PC-3 (cell line): ENCODE results near the gene FBXO30. TPM values are rescaled to one million over a fixed set of nuclear protein-coding genes. Genes with fewer than 3 reads are reported as not detected.

Experiments used
- ATAC-seq: fragments of 200-7000 bp; cut with Tn5 transposase; 2 replicates; pipeline ENCODE4 v1.9.1; 2020; ENCODE audit warnings: mild to moderate bottlenecking, moderate library complexity
- BruUV-seq: library from RNA; stranded (reverse); fragments of 400-500 nt; replicated peaks from 2 replicates; lab custom pipeline; 2021; lab: Mats Ljungman, UMichigan
- CTCF ChIA-PET: fragments of 300-600 bp; sonication (Branson Sonifier 250); formaldehyde crosslinking; loops from one replicate; lab custom pipeline; 2022; ENCODE audit warnings: antibody characterized with exemption; lab: Charles Lee
- POLR2A ChIA-PET: fragments of 300-600 bp; sonication (Branson Sonifier 250); formaldehyde crosslinking; loops from one replicate; lab custom pipeline; 2022; ENCODE audit warnings: antibody characterized with exemption; ENCODE audit not compliant: unreplicated experiment; lab: Charles Lee
- DNase-seq: peaks from one replicate; pipeline ENCODE4 v3.0.0-alpha.2; 2015
- H2AFZ ChIP-seq: fragments of 300-600 bp; sonication (generic); 2 replicates; pipeline ENCODE4 v1.6.0; 2016; ENCODE audit warnings: antibody characterized with exemption, low read length
- H3F3A ChIP-seq: fragments of 300-600 bp; sonication (generic); one replicate; pipeline ENCODE4 v1.6.0; 2017; ENCODE audit warnings: antibody characterized with exemption, low read length, control low read depth, mild to moderate bottlenecking; ENCODE audit not compliant: unreplicated experiment
- H3K27ac ChIP-seq: fragments of 300-600 bp; sonication (generic); 2 replicates; pipeline ENCODE4 v1.5.1; 2016; ENCODE audit warnings: mild to moderate bottlenecking, low read length
- H3K27me3 ChIP-seq: fragments of 300-600 bp; sonication (generic); 2 replicates; pipeline ENCODE4 v1.6.1; 2016; ENCODE audit warnings: low read length, mixed read lengths
- H3K36me3 ChIP-seq: fragments of 300-600 bp; sonication (generic); 2 replicates; pipeline ENCODE4 v1.6.1; 2016; ENCODE audit warnings: low read depth, mixed run types, low read length, mixed read lengths
- H3K4me1 ChIP-seq: fragments of 300-600 bp; sonication (generic); 2 replicates; pipeline ENCODE4 v1.5.1; 2016; ENCODE audit warnings: low read length; ENCODE audit not compliant: insufficient read depth
- H3K4me2 ChIP-seq: fragments of 300-600 bp; sonication (generic); 2 replicates; pipeline ENCODE4 v1.6.0; 2016; ENCODE audit warnings: low read length
- H3K4me3 ChIP-seq: fragments of 300-600 bp; sonication (generic); 2 replicates; pipeline ENCODE4 v1.5.1; 2016; ENCODE audit warnings: mild to moderate bottlenecking, low read length, mixed read lengths
- H3K79me2 ChIP-seq: fragments of 300-600 bp; sonication (generic); 2 replicates; pipeline ENCODE4 v1.6.1; 2017; ENCODE audit warnings: low read length, mixed read lengths
- H3K9ac ChIP-seq: fragments of 300-600 bp; sonication (generic); 2 replicates; pipeline ENCODE4 v1.6.0; 2016; ENCODE audit warnings: mild to moderate bottlenecking, low read length
- H3K9me2 ChIP-seq: fragments of 300-600 bp; sonication (generic); replicated peaks from 2 replicates; pipeline ENCODE4 v1.6.1; 2016; ENCODE audit warnings: mixed run types, low read length, mixed read lengths
- H3K9me3 ChIP-seq: fragments of 300-600 bp; sonication (generic); 2 replicates; pipeline ENCODE4 v1.6.1; 2016; ENCODE audit warnings: low read length, mixed read lengths
- H4K20me1 ChIP-seq: fragments of 300-600 bp; sonication (generic); 2 replicates; pipeline ENCODE4 v1.6.1; 2016; ENCODE audit warnings: low read length, mixed read lengths
- CTCF ChIP-seq: fragments of 300-600 bp; sonication (generic); conservative IDR thresholded peaks from 2 replicates; pipeline ENCODE4 v1.5.1; 2017; ENCODE audit warnings: antibody characterized with exemption, low read depth, mild to moderate bottlenecking, low read length
- EZH2 ChIP-seq: fragments of 300-600 bp; sonication (generic); IDR thresholded peaks from one replicate; pipeline ENCODE4 v1.6.1; 2017; ENCODE audit warnings: antibody characterized with exemption, mild to moderate bottlenecking, low read length; ENCODE audit not compliant: unreplicated experiment
- EZH2phosphoT487 ChIP-seq: fragments of 300-600 bp; sonication (generic); IDR thresholded peaks from 2 replicates; pipeline ENCODE4 v1.6.1; 2018; ENCODE audit warnings: mild to moderate bottlenecking, antibody characterized with exemption, low read length, borderline replicate concordance
- intact Hi-C: fragments of 100-400 bp; cut with micrococcal nuclease; formaldehyde crosslinking; loops from 2 replicates; pipeline ENCODE4 v1.9.0; 2023
- total RNA-seq: library from RNA; depleted of rRNA; stranded (reverse); fragments of >200 nt; gene quantifications from 2 replicates; pipeline ENCODE4 v1.2.3, GENCODE V29; 2014

Gene FBXO30
- total RNA-seq, 1 experiment from 2014 or later: 2.5 TPM

GRCh38 chr6:145842693-145843546 is 28.3 kb upstream of the FBXO30 start:
- no peaks in the 10 kb centered on the region for H4K20me1 ChIP-seq
- no peak for TF ChIP-seq EZH2
- no peak for TF ChIP-seq EZH2phosphoT487
- no peak for TF ChIP-seq CTCF
- BruUV-seq: no TSS peak
- H3K9me2 ChIP-seq: no peaks in the 10 kb centered on the region
- DNase-seq (no peak), ATAC-seq (no peak)
- no peak overlapping the region for H3K4me2 ChIP-seq
- no peaks in the 10 kb centered on the region for H3K9me3 ChIP-seq
- POLR2A ChIA-PET: no interaction called here
- no peaks in the 10 kb centered on the region for H3K36me3 ChIP-seq
- H3K9ac ChIP-seq: no peak overlapping the region
- no peak overlapping the region for H2AFZ ChIP-seq
- H3F3A ChIP-seq: no peaks in the 10 kb centered on the region
- intact Hi-C loops: no loop called here
- peaks cover 9% of the 10 kb centered on the region for H3K4me1 ChIP-seq
- H3K4me3 ChIP-seq: no peak overlapping the region
- CTCF ChIA-PET: no interaction called here
- no peak overlapping the region for H3K27ac ChIP-seq
- H3K79me2 ChIP-seq: no peaks in the 10 kb centered on the region
- no peaks in the 10 kb centered on the region for H3K27me3 ChIP-seq

DNA sequence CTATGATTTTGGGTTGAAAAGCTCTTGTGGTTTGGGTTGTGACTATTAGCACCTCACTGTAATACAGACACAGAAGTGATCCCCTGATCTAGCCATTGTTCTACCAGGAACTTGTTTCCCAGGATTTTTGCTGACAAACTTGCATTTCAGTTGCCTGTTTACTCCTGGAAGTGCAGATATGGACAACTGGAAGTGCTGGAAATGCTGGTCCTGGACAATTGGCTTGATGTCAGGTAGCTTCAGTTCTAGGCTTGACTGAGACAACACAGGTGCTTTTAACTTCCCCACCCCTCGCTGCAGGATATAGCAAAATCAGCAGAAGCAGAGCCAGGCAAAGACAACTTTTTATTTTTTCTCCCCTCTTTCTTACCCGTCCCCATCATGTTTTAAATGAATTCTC is 27.1 kb upstream of the FBXO30 start:
- Histone ChIP-seq H4K20me1 (no peaks in the 10 kb centered on the region), H3K4me2 (no peak overlapping the region), H3K27me3 (no peaks in the 10 kb centered on the region), H3F3A (no peaks in the 10 kb centered on the region), H3K9me2 (no peaks in the 10 kb centered on the region), H3K9me3 (no peaks in the 10 kb centered on the region), H3K79me2 (no peaks in the 10 kb centered on the region), H3K4me3 (no peak overlapping the region), H3K9ac (no peak overlapping the region), H3K27ac (no peak overlapping the region), H3K4me1 (peaks cover 16% of the 10 kb centered on the region), H2AFZ (no peak overlapping the region), H3K36me3 (no peaks in the 10 kb centered on the region)
- ATAC-seq: no peak
- DNase-seq: peak; percentile 11
- TF ChIP-seq EZH2: no peak
- intact Hi-C loops: no loop called here
- CTCF ChIA-PET: no interaction called here
- POLR2A ChIA-PET: no interaction called here
- no TSS peak for BruUV-seq

DNA sequence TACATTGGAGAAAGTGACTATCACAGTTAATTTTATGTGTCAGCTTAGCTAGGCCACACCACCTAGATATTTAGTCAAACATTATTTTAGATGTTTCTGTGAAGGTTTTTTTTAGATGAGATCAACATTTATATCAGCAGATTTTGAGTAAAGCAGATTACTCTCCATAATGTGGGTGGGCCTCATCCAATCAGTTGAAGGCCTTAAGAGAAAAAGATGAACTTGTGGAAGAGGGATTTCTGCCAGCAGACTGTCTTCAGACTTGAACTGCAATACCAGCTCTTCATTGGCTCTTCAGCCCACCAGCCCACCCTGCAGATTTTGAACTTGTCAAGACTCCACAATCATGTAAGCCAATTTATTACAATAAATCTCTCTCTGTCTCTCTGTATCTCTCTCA is 25.1 kb upstream of the FBXO30 start:
- H3K4me2 ChIP-seq: no peak overlapping the region
- H3K9me3 ChIP-seq: no peaks in the 10 kb centered on the region
- H3K4me3 ChIP-seq: no peak overlapping the region
- ATAC-seq: no peak
- POLR2A ChIA-PET: interaction anchor here (0.6 kb wide), 1 partner anchor 25 kb away, joined by 4 read pairs; the partner anchor contains the start of gene FBXO30
- no peak overlapping the region for H3K9ac ChIP-seq
- H2AFZ ChIP-seq: no peak overlapping the region
- no peaks in the 10 kb centered on the region for H3K27me3 ChIP-seq
- H3K4me1 ChIP-seq: peaks cover 24% of the 10 kb centered on the region
- no peak for DNase-seq
- H3K79me2 ChIP-seq: no peaks in the 10 kb centered on the region
- no peaks in the 10 kb centered on the region for H3F3A ChIP-seq
- no TSS peak for BruUV-seq
- intact Hi-C loops: no loop called here
- H4K20me1 ChIP-seq: no peaks in the 10 kb centered on the region
- no peak overlapping the region for H3K27ac ChIP-seq
- no peak for TF ChIP-seq EZH2
- TF ChIP-seq EZH2phosphoT487: no peak
- no peak for TF ChIP-seq CTCF
- no peaks in the 10 kb centered on the region for H3K36me3 ChIP-seq
- H3K9me2 ChIP-seq: no peaks in the 10 kb centered on the region
- CTCF ChIA-PET: no interaction called here
